D721Med (cell line): ENCODE measurements around the gene APOLD1.

ENCODE experiments used
- DNase-seq: peaks from one replicate; pipeline ENCODE4 v3.0.0; 2011; ENCODE audit warnings: low spot score; ENCODE audit not compliant: insufficient read length
- FAIRE-seq: peaks from 2 replicates; lab custom pipeline; 2011; peaks lifted over from hg19 to GRCh38; lab: Jason Lieb, UNC
- TF ChIP-seq, protein P1 (sequence below): IDR thresholded peaks from 2 replicates; pipeline ENCODE4 v1.5.1; 2012; ENCODE audit warnings: mild to moderate bottlenecking, control low read depth; ENCODE audit not compliant: insufficient read depth; ENCODE audit errors: missing control alignments

Gene APOLD1

GRCh38 chr12:12794686-12795085, 9.2 kb downstream of the APOLD1 start:
- DNase-seq (no peak), FAIRE-seq (no peak)
- TF ChIP-seq, protein P1, sequence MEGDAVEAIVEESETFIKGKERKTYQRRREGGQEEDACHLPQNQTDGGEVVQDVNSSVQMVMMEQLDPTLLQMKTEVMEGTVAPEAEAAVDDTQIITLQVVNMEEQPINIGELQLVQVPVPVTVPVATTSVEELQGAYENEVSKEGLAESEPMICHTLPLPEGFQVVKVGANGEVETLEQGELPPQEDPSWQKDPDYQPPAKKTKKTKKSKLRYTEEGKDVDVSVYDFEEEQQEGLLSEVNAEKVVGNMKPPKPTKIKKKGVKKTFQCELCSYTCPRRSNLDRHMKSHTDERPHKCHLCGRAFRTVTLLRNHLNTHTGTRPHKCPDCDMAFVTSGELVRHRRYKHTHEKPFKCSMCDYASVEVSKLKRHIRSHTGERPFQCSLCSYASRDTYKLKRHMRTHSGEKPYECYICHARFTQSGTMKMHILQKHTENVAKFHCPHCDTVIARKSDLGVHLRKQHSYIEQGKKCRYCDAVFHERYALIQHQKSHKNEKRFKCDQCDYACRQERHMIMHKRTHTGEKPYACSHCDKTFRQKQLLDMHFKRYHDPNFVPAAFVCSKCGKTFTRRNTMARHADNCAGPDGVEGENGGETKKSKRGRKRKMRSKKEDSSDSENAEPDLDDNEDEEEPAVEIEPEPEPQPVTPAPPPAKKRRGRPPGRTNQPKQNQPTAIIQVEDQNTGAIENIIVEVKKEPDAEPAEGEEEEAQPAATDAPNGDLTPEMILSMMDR: no peak

- FAIRE-seq: no peak
- TF ChIP-seq, protein P1: no peak
- no peak for DNase-seq
Observed at GRCh38 chr12:12796171-12796570, 10.7 kb downstream of the APOLD1 start.

- TF ChIP-seq, protein P1: no peak
- no peak for DNase-seq
- no peak for FAIRE-seq
Observed at GRCh38 chr12:12796928-12797793, 11.7 kb downstream of the APOLD1 start.

DNA sequence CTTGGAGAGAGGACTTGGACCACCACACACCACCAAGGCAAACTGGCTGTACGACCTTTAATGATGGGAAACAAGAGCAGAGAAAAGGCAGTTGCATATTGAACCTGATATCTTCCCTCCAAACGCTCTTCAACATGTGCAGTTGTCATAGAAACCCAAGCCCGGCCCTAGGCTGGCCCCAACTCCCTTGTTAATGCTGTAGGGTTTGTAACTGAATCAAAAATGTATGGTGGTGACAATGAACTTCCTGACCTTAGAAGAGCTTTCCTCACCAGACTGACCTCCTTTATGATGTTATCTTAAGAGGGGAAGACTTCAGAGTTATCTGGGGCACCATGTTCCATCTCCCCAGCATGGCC, 12.3 kb downstream of the APOLD1 start:
- TF ChIP-seq, protein P1: no peak
- DNase-seq (no peak), FAIRE-seq (no peak)

- TF ChIP-seq, protein P1: no peak
- DNase-seq: no peak
- no peak for FAIRE-seq
Observed at GRCh38 chr12:12798480-12798879, 13.0 kb downstream of the APOLD1 start.

- DNase-seq (no peak), FAIRE-seq (no peak)
- TF ChIP-seq, protein P1: no peak
Observed at GRCh38 chr12:12799163-12799920, 13.9 kb downstream of the APOLD1 start.
